ENCODE measurements around the gene CCND1. TPM values are rescaled to one million over a fixed set of nuclear protein-coding genes. Genes with fewer than 3 reads are reported as not detected.

The CCND1 gene
- total and polyA plus RNA-seq, 9 of the 15 experiments (the other 6 are each of a cell fraction or from before 2014, with no cell fraction given), result 0.04 to 23.3 (median 3.8) TPM

- no peak for TF ChIP-seq SRSF3 (IDR thresholded peaks at IDR 0.05; ENCODE audit: insufficient read depth, low read length)
- TF ChIP-seq POLR2H (tag; IDR thresholded peaks at IDR 0.05; ENCODE audit: low read depth), result peak; percentile 78
- no peak for TF ChIP-seq TRIM25 (IDR thresholded peaks at IDR 0.05; ENCODE audit: borderline replicate concordance)
- no peak for TF ChIP-seq NFIX (CRISPR knock-in tag; IDR thresholded peaks at IDR 0.05; ENCODE audit: low read depth)
- TF ChIP-seq ELK1 (CRISPR knock-in tag; IDR thresholded peaks at IDR 0.05), result no peak
- TF ChIP-seq PHB2 (IDR thresholded peaks at IDR 0.05; ENCODE audit: low read depth), result no peak
- TF ChIP-seq FOXM1 (IDR thresholded peaks at IDR 0.05; ENCODE audit: low read depth), result no peak
- TF ChIP-seq FOXM1 (CRISPR knock-in tag; IDR thresholded peaks at IDR 0.05; ENCODE audit: low read depth), result 0 out of 2 replicates have a peak, but pooled peaks have one; percentile 75
- no peak for TF ChIP-seq E2F8 (IDR thresholded peaks at IDR 0.05; ENCODE audit: low read depth, partially characterized antibody)
- no peak for TF ChIP-seq ZBTB12 (CRISPR knock-in tag; IDR thresholded peaks at IDR 0.05)
- TF ChIP-seq CAMTA2 (CRISPR knock-in tag; conservative IDR thresholded peaks at IDR 0.05), result 0 out of 2 replicates have a peak, but pooled peaks have one; percentile 30
- TF ChIP-seq CBFB (CRISPR knock-in tag; IDR thresholded peaks at IDR 0.05), result peak; percentile 82; the same call in 1 of the 2 replicates
- TF ChIP-seq ZBTB8A (IDR thresholded peaks at IDR 0.05; ENCODE audit: partially characterized antibody), result no peak
- no peak for TF ChIP-seq RBM14 (IDR thresholded peaks at IDR 0.05; ENCODE audit: borderline replicate concordance, insufficient read depth, low read depth, low read length)
- TF ChIP-seq CREM (IDR thresholded peaks at IDR 0.05; ENCODE audit: low read depth), result peak; percentile 52; the same call in 1 of the 2 replicates
- TF ChIP-seq MTA3 (IDR thresholded peaks at IDR 0.05; ENCODE audit: borderline replicate concordance), result peak; percentile 98
- peak; percentile 16; the same call in 1 of the 2 replicates for TF ChIP-seq HMGXB4 (CRISPR knock-in tag; IDR thresholded peaks at IDR 0.05)
- no peak for TF ChIP-seq MCM2 (IDR thresholded peaks at IDR 0.05; ENCODE audit: low read depth)
- TF ChIP-seq POLR2A (conservative IDR thresholded peaks at IDR 0.05), result peak; percentile 95
Measured at GRCh38 chr11:69674886-69675714, 34.1 kb downstream of the CCND1 start, which contains the start of gene LTO1 (continued).
